HCT116 (cell line): ENCODE results near the gene CLCA4. TPM values are rescaled to one million over a fixed set of nuclear protein-coding genes. Genes with fewer than 3 reads are reported as not detected.

ENCODE experiments used
- ATAC-seq: fragments of 200-7000 bp; cut with Tn5 transposase; 2 replicates; pipeline ENCODE4 v1.9.1; 2020; ENCODE audit warnings: mild to moderate bottlenecking, moderate library complexity
- Bru-seq: library from RNA; stranded (reverse); fragments of 400-500 nt; gene quantifications from one replicate; lab custom pipeline; 2021; lab: Mats Ljungman, UMichigan
- BruChase-seq, 2 experiments: library from RNA; stranded (reverse); fragments of 400-500 nt; gene quantifications; one replicate each; lab custom pipeline; 2021; lab: Mats Ljungman, UMichigan
- BruUV-seq: library from RNA; stranded (reverse); fragments of 400-500 nt; replicated peaks from 2 replicates; lab custom pipeline; 2021; lab: Mats Ljungman, UMichigan
- CTCF ChIA-PET: fragments of 300-600 bp; sonication (Branson Sonifier 250); formaldehyde crosslinking; loops from one replicate; lab custom pipeline; 2021; ENCODE audit warnings: antibody characterized with exemption; lab: Charles Lee
- POLR2A ChIA-PET: fragments of 300-600, 350-600 bp; sonication (Branson Sonifier 250); formaldehyde crosslinking; loops from one replicate; lab custom pipeline; 2021; ENCODE audit warnings: antibody characterized with exemption; lab: Charles Lee
- RAD21 ChIA-PET, 2 experiments: fragments of 300-600 bp; sonication (Branson Sonifier 250); formaldehyde crosslinking; loops; one replicate each; lab custom pipeline; 2023; ENCODE audit warnings: low total read pairs in 2 of 2; ENCODE audit not compliant: uncharacterized antibody in 2 of 2, unreplicated experiment in 2 of 2, low non-redundant PET in 1 of 2; lab: Charles Lee
- DNase-seq: peaks from one replicate; pipeline ENCODE4 v3.0.0-alpha.2; 2010; ENCODE audit warnings: low read depth, low spot score
- H2AFZ ChIP-seq: fragments of 200-600 bp; shearing (Covaris generic), sonication (generic); 2 replicates; pipeline ENCODE4 v1.6.1; 2017; ENCODE audit warnings: low read depth, mixed run types, mixed read lengths, antibody characterized with exemption, low read length; ENCODE audit not compliant: poor library complexity, severe bottlenecking
- H3K27ac ChIP-seq: 2 replicates; pipeline ENCODE4 v1.5.1; 2012; ENCODE audit warnings: low read depth, low read length
- H3K27me3 ChIP-seq: fragments of 200-600 bp; sonication (generic); 2 replicates; pipeline ENCODE4 v1.6.1; 2016; ENCODE audit warnings: mixed run types, low read length, mixed read lengths; ENCODE audit not compliant: insufficient read depth
- H3K36me3 ChIP-seq, 2 experiments: fragments of 200-500 bp in 1 of 2; fragments of 200-600 bp in 1 of 2; sonication (Bioruptor generic) in 1 of 2; sonication (generic) in 1 of 2; 2 replicates each; pipeline versions ENCODE4 v1.5.1 to v1.6.1; 2014 to 2016; ENCODE audit warnings: low read length in 2 of 2, inconsistent platforms in 1 of 2, mixed read lengths in 1 of 2, mixed run types in 1 of 2; ENCODE audit not compliant: insufficient read depth in 2 of 2, control insufficient read depth in 1 of 2
- H3K4me1 ChIP-seq, 2 experiments: fragments of 200-600 bp in 1 of 2; sonication (generic) in 1 of 2; 2 replicates each; pipeline versions ENCODE4 v1.5.1 to v1.6.1; 2012 to 2017; ENCODE audit warnings: low read length in 2 of 2, inconsistent platforms in 1 of 2, mild to moderate bottlenecking in 1 of 2, mixed read lengths in 1 of 2, mixed run types in 1 of 2, moderate library complexity in 1 of 2; ENCODE audit not compliant: insufficient read depth in 2 of 2, control insufficient read depth in 1 of 2
- H3K4me2 ChIP-seq: fragments of 200-600 bp; sonication (generic); 2 replicates; pipeline ENCODE4 v1.6.1; 2017; ENCODE audit warnings: mixed run types, low read length, mixed read lengths
- H3K4me3 ChIP-seq, 2 experiments: fragments of 200-600 bp in 1 of 2; sonication (generic) in 1 of 2; replicated peaks in 1 of 2; 2 replicates each; pipeline ENCODE4 v1.5.1; 2011 to 2016; ENCODE audit warnings: low read length in 2 of 2, control low read depth in 1 of 2, low read depth in 1 of 2, mild to moderate bottlenecking in 1 of 2, mixed read lengths in 1 of 2, mixed run types in 1 of 2
- H3K79me2 ChIP-seq: fragments of 200-600 bp; sonication (generic); 2 replicates; pipeline ENCODE4 v1.6.1; 2017; ENCODE audit warnings: mild to moderate bottlenecking, mixed run types, low read length, moderate library complexity, mixed read lengths; ENCODE audit not compliant: insufficient read depth
- H3K9ac ChIP-seq: fragments of 200-600 bp; sonication (generic); 2 replicates; pipeline ENCODE4 v1.6.1; 2016; ENCODE audit warnings: low read length, mixed read lengths
- H3K9me2 ChIP-seq: fragments of 200-600 bp; sonication (generic), shearing (Covaris generic); 2 replicates; pipeline ENCODE4 v1.6.1; 2017; ENCODE audit warnings: mixed run types, mild to moderate bottlenecking, moderate library complexity; ENCODE audit not compliant: insufficient read depth
- H3K9me3 ChIP-seq, 2 experiments: fragments of 200-500 bp in 1 of 2; fragments of 200-600 bp in 1 of 2; sonication (Bioruptor generic) in 1 of 2; sonication (generic) in 1 of 2; 2 replicates each; pipeline ENCODE4 v1.6.1; 2014 to 2017; ENCODE audit warnings: low read length in 2 of 2, mixed read lengths in 2 of 2, inconsistent platforms in 1 of 2, low read depth in 1 of 2, mild to moderate bottlenecking in 1 of 2, mixed run types in 1 of 2, moderate library complexity in 1 of 2; ENCODE audit not compliant: control insufficient read depth in 1 of 2, insufficient read depth in 1 of 2
- H4K20me1 ChIP-seq: fragments of 200-600 bp; sonication (generic), shearing (Covaris generic); 2 replicates; pipeline ENCODE4 v1.6.1; 2017; ENCODE audit warnings: mixed run types, mild to moderate bottlenecking, moderate library complexity; ENCODE audit not compliant: insufficient read depth
- CBX3 ChIP-seq: IDR thresholded peaks from 2 replicates; pipeline ENCODE4 v1.6.1; 2012; ENCODE audit warnings: low read depth
- CEBPB ChIP-seq: IDR thresholded peaks from 2 replicates; pipeline ENCODE4 v1.6.1; 2012; ENCODE audit warnings: low read depth
- EGR1 ChIP-seq: IDR thresholded peaks from 2 replicates; pipeline ENCODE4 v1.6.1; 2012; ENCODE audit warnings: low read depth
- ELF1 ChIP-seq: IDR thresholded peaks from 2 replicates; pipeline ENCODE4 v1.6.1; 2012; ENCODE audit warnings: low read depth, borderline replicate concordance
- EZH2 ChIP-seq: fragments of 200-600 bp; sonication (generic); IDR thresholded peaks from 2 replicates; pipeline ENCODE4 v1.6.1; 2017; ENCODE audit warnings: antibody characterized with exemption, mixed run types
- EZH2phosphoT487 ChIP-seq: fragments of 200-600 bp; IDR thresholded peaks from 2 replicates; pipeline ENCODE4 v1.6.1; 2018; ENCODE audit warnings: antibody characterized with exemption, borderline replicate concordance
- JUND ChIP-seq: IDR thresholded peaks from 2 replicates; pipeline ENCODE4 v1.6.1; 2012
- POLR2AphosphoS5 ChIP-seq: IDR thresholded peaks from 2 replicates; pipeline ENCODE4 v1.6.1; 2011; ENCODE audit warnings: mild to moderate bottlenecking, low read depth, low read length, moderate library complexity
- SP1 ChIP-seq: IDR thresholded peaks from 2 replicates; pipeline ENCODE4 v1.6.1; 2012; ENCODE audit warnings: low read depth
- SRF ChIP-seq: IDR thresholded peaks from 2 replicates; pipeline ENCODE4 v1.6.1; 2012; ENCODE audit warnings: low read depth
- TCF7L2 ChIP-seq: IDR thresholded peaks from 2 replicates; pipeline ENCODE4 v1.7.0; 2011; ENCODE audit warnings: borderline replicate concordance, inconsistent platforms; ENCODE audit not compliant: insufficient read depth, insufficient read length; ENCODE audit errors: extremely low read depth
- YY1 ChIP-seq: IDR thresholded peaks from 2 replicates; pipeline ENCODE4 v1.6.1; 2011; ENCODE audit warnings: low read length, low read depth, moderate library complexity, mild to moderate bottlenecking; ENCODE audit not compliant: insufficient replicate concordance; ENCODE audit errors: extremely low read depth
- ZFX ChIP-seq: fragments of 450-650 bp; IDR thresholded peaks from 2 replicates; pipeline ENCODE4 v1.6.1; 2017
- ZNF274 ChIP-seq: fragments of 200-500 bp; sonication (Bioruptor generic); IDR thresholded peaks from 2 replicates; pipeline ENCODE4 v1.6.1; 2014; ENCODE audit warnings: mild to moderate bottlenecking, low read depth, low read length, inconsistent platforms
- intact Hi-C: fragments of 100-400 bp; cut with micrococcal nuclease; formaldehyde crosslinking; loops from 2 replicates; pipeline ENCODE4 v1.10.0; 2022
- long read RNA-seq: library from polyadenylated mRNA; unstranded; transcript quantifications from one replicate; pipeline ENCODE4 v2.0.0, GENCODE V29; 2021; ENCODE audit not compliant: unreplicated experiment
- polyA plus RNA-seq: library from polyadenylated mRNA; unstranded; fragments of >200 nt; gene quantifications from 2 replicates; pipeline ENCODE4 v1.2.1, GENCODE V29; 2012; ENCODE audit warnings: missing spikeins
- total RNA-seq: library from RNA; stranded (reverse); gene quantifications from one replicate; pipeline ENCODE4 v1.2.1, GENCODE V29; 2021; ENCODE audit not compliant: unreplicated experiment
- TF ChIP-seq, protein P1 (sequence below): IDR thresholded peaks from 2 replicates; pipeline ENCODE4 v1.6.1; 2012
- TF ChIP-seq, protein P2 (sequence below): IDR thresholded peaks from 2 replicates; pipeline ENCODE4 v1.6.1; 2012; ENCODE audit warnings: low read depth
- TF ChIP-seq, protein P3 (sequence below): IDR thresholded peaks from 2 replicates; pipeline ENCODE4 v1.6.1; 2011; ENCODE audit warnings: mild to moderate bottlenecking, low read length, moderate library complexity; ENCODE audit not compliant: insufficient replicate concordance; ENCODE audit errors: extremely low read depth
- TF ChIP-seq, protein P4 (sequence below): IDR thresholded peaks from 2 replicates; pipeline ENCODE4 v1.6.1; 2012

The CLCA4 gene, protein sequence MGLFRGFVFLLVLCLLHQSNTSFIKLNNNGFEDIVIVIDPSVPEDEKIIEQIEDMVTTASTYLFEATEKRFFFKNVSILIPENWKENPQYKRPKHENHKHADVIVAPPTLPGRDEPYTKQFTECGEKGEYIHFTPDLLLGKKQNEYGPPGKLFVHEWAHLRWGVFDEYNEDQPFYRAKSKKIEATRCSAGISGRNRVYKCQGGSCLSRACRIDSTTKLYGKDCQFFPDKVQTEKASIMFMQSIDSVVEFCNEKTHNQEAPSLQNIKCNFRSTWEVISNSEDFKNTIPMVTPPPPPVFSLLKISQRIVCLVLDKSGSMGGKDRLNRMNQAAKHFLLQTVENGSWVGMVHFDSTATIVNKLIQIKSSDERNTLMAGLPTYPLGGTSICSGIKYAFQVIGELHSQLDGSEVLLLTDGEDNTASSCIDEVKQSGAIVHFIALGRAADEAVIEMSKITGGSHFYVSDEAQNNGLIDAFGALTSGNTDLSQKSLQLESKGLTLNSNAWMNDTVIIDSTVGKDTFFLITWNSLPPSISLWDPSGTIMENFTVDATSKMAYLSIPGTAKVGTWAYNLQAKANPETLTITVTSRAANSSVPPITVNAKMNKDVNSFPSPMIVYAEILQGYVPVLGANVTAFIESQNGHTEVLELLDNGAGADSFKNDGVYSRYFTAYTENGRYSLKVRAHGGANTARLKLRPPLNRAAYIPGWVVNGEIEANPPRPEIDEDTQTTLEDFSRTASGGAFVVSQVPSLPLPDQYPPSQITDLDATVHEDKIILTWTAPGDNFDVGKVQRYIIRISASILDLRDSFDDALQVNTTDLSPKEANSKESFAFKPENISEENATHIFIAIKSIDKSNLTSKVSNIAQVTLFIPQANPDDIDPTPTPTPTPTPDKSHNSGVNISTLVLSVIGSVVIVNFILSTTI
- total RNA-seq (not detected), Bru-seq, nascent RNA (not detected), BruChase-seq, experiment 1, labeled RNA remaining after a 6-hour chase (not detected), BruChase-seq, experiment 2, labeled RNA remaining after a 2-hour chase (not detected)
- not detected in 2 replicates for polyA plus RNA-seq
- long read RNA-seq: 0 reads

DNA sequence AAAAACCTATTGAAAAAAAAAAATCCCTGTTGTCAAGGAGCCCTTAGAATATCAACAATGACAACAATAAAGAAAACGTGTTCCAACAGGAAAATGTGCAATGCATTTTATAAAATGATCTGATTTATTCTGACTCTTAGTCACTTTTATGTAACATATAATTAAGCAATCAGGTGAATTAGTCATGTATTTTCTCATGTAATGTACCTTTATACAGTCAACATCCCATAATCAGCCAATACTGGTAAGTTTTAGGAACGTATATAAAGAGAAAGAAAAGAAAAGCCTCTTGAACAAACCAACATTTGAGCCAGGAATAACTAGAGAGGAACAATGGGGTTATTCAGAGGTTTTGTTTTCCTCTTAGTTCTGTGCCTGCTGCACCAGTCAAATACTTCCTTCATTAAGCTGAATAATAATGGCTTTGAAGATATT, at the start of gene CLCA4:
Gene CLCA4 (plus strand): TSS at position 292 of the 435 bp plus-strand sequence. CDS start 42 bp downstream, at position 334.
- no peak for ATAC-seq
- Histone ChIP-seq H3K9me3 (no peaks in the 10 kb centered on the region), H3K27me3 (no peaks in the 10 kb centered on the region), H2AFZ (no peak within 1 kb of the TSS), H3K36me3 (no peaks in the 10 kb centered on the region), H3K4me2 (no peak within 1 kb of the TSS), H3K79me2 (no peaks in the 10 kb centered on the region), H3K27ac (no peak within 1 kb of the TSS), H3K9ac (no peak within 1 kb of the TSS)
- BruUV-seq: no TSS peak
- ChIA-PET CTCF (no interaction called here), POLR2A (no interaction called here)
- no peak for TF ChIP-seq YY1
- TF ChIP-seq ELF1: no peak
- TF ChIP-seq JUND: no peak
- TF ChIP-seq SP1: no peak
- no peak for TF ChIP-seq SRF
- TF ChIP-seq TCF7L2: no peak
- no peak for TF ChIP-seq CBX3
- TF ChIP-seq, protein P1, sequence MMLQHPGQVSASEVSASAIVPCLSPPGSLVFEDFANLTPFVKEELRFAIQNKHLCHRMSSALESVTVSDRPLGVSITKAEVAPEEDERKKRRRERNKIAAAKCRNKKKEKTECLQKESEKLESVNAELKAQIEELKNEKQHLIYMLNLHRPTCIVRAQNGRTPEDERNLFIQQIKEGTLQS: no peak
- TF ChIP-seq, protein P2, sequence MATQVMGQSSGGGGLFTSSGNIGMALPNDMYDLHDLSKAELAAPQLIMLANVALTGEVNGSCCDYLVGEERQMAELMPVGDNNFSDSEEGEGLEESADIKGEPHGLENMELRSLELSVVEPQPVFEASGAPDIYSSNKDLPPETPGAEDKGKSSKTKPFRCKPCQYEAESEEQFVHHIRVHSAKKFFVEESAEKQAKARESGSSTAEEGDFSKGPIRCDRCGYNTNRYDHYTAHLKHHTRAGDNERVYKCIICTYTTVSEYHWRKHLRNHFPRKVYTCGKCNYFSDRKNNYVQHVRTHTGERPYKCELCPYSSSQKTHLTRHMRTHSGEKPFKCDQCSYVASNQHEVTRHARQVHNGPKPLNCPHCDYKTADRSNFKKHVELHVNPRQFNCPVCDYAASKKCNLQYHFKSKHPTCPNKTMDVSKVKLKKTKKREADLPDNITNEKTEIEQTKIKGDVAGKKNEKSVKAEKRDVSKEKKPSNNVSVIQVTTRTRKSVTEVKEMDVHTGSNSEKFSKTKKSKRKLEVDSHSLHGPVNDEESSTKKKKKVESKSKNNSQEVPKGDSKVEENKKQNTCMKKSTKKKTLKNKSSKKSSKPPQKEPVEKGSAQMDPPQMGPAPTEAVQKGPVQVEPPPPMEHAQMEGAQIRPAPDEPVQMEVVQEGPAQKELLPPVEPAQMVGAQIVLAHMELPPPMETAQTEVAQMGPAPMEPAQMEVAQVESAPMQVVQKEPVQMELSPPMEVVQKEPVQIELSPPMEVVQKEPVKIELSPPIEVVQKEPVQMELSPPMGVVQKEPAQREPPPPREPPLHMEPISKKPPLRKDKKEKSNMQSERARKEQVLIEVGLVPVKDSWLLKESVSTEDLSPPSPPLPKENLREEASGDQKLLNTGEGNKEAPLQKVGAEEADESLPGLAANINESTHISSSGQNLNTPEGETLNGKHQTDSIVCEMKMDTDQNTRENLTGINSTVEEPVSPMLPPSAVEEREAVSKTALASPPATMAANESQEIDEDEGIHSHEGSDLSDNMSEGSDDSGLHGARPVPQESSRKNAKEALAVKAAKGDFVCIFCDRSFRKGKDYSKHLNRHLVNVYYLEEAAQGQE: no peak
- no peak for TF ChIP-seq ZFX
- TF ChIP-seq, protein P3, sequence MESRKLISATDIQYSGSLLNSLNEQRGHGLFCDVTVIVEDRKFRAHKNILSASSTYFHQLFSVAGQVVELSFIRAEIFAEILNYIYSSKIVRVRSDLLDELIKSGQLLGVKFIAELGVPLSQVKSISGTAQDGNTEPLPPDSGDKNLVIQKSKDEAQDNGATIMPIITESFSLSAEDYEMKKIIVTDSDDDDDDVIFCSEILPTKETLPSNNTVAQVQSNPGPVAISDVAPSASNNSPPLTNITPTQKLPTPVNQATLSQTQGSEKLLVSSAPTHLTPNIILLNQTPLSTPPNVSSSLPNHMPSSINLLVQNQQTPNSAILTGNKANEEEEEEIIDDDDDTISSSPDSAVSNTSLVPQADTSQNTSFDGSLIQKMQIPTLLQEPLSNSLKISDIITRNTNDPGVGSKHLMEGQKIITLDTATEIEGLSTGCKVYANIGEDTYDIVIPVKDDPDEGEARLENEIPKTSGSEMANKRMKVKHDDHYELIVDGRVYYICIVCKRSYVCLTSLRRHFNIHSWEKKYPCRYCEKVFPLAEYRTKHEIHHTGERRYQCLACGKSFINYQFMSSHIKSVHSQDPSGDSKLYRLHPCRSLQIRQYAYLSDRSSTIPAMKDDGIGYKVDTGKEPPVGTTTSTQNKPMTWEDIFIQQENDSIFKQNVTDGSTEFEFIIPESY: no peak
- no peak for TF ChIP-seq POLR2AphosphoS5
- no peak for TF ChIP-seq CEBPB
- TF ChIP-seq, protein P4, sequence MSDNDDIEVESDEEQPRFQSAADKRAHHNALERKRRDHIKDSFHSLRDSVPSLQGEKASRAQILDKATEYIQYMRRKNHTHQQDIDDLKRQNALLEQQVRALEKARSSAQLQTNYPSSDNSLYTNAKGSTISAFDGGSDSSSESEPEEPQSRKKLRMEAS: no peak
- no peak for TF ChIP-seq ZNF274
- TF ChIP-seq EZH2phosphoT487: no peak
- TF ChIP-seq EZH2: no peak
- TF ChIP-seq EGR1: no peak
- TF ChIP-seq, all 23 proteins: peak for 0
- intact Hi-C loops: no loop called here
- no peak within 1 kb of the TSS for H3K4me3 ChIP-seq
- RAD21 ChIA-PET: no interaction called here
- H4K20me1 ChIP-seq: no peaks in the 10 kb centered on the region
- H3K4me1 ChIP-seq: 0 out of 4 replicates have a peak, but pooled peaks cover 0 to 3% of the 10 kb centered on the region in 2 experiments
- no peak for DNase-seq
- no peaks in the 10 kb centered on the region for H3K9me2 ChIP-seq
